Activated CD4-positive, alpha-beta T cell treated with anti-CD3 and anti-CD28 coated beads, Interleukin-2, amount 50 U/mL, for 24 hours (primary cell): ENCODE measurements around the gene STX5.
"Not testable (repeated sequence)": the region's sequence is repeated elsewhere in the genome, so short reads cannot be mapped to it uniquely, and the experiment has no call there.

Experiments
- DNase-seq, 2 donors: peaks; one replicate each; pipeline ENCODE4 v3.0.0-alpha.2; 2020; ENCODE audit warnings: low read depth in 1 of 2, low spot score in 1 of 2

The STX5 gene

DNA sequence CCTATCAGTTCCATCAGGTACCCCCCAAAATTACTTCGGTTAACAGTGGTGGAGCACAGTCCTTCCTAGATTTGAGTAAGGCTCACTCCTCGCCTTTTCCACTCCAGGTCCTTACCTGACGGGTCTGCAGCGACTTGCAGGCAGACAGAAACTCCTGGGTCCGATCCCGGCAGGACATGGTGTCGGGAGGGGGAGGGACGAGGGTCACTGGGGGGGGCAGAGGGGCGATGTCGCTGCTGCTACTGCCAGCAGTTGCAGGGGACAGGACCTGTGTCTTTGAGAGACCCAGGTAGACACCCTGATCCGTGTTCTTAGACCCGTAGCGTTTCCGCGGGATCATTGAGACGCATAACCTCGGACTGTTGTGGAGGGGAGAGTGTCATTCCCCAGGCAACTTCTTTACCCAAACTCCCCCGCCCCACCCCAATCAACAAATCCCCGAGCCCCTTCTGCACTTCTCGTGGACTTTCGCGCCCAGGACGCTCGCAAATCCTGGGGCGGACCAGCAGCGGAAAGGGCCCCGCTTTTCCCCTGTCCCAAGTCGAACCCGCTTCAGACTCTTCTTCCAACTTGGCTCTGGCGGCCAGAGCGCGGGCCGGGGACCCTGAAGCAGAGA lies 839 bp downstream of the STX5 start:
- no peak for DNase-seq

DNA sequence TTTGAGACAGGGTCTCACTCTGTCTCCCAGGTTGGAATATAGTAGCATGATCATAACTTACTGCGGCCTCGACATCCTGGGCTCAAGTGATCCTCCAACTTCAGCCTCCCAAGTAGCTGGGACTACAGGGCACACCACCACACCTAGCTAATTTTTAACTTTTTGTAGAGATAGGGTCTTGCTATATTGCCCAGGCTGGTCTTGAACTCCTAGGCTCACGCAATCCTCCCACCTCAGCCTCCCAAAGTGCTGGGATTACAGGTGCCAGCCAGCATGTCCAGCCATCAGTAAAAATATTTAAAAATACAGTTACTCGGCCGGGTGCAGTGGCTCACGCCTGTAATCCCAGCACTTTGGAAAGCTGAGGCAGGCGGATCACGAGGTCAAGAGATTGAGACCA lies 3.7 kb downstream of the STX5 start:
- DNase-seq: not testable (repeated sequence)

DNA sequence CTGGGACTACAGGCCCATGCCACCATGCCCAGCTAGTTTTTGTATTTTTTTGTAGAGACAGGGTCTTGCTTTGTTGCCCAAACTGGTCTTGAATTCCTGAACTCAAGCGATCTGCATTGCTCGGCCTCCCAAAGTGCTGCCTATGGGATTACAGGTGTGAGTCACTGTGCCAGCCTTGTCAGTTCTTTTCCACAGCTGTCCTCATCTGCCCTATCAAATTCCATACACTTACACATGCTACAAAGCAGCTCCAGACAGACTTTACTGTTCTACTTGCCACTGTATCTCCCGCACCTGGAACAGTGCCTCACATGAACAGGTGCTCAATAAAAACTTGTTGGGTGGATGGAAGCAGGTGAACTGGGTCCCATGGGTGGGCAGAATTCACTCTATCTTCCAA lies 8.2 kb downstream of the STX5 start:
- DNase-seq: no peak

DNA sequence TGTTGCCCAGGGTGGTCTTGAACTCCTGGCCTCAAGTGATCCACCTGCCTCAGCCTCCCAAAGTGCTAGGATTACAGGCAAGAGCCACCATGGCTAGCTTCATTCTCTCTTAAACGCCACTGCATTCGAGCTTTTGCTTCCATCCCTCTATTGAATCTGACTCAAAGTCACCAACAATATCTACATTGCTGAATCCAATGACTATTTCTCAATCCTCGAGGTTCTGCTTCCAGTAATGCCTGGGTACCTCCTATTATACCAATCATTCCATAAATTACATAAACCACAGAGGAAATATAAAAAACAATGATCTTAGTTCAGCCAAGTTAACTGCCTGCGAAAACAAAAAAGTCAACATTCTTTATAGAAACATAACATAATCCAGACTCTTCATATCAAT lies 14.7 kb downstream of the STX5 start:
- DNase-seq: no peak

DNA sequence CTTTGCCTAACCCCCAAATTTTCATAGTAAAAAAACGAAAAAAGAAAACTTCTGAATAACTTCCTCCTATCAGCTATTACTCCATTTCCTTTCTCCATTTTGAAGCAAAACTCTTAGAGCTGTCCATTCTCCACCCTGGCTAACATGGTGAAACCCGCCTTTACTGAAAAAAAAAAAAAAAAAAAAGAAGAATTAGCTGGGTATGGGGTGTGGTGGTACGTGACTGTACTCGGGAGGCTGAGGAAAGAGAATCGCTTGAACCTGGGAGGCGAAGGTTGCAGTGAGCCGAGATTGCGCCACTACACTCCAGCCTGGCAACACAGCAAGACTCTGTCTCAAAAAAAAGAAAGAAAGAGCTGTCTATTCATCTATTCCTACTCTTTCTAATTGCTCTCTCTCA lies 15.3 kb downstream of the STX5 start:
- no peak for DNase-seq

DNA sequence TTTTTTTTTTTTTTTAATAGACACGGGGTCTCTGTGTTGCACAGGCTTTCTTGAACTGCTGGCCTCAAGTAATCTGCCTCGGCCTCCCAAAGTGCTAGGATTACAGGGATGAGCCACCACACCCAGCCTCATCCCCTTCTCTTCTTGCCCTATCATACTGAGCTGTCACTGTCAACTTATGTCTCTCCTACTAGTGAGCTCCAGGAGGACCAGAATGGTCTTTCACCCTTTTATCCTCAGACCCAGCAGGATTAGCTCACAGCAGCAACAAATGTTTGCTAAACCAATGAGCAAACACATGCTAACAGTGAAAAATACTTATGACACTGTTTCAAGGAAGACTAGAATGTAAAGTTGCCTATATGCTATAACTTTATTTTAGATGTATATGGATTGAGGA lies 20.2 kb downstream of the STX5 start:
- no peak for DNase-seq

DNA sequence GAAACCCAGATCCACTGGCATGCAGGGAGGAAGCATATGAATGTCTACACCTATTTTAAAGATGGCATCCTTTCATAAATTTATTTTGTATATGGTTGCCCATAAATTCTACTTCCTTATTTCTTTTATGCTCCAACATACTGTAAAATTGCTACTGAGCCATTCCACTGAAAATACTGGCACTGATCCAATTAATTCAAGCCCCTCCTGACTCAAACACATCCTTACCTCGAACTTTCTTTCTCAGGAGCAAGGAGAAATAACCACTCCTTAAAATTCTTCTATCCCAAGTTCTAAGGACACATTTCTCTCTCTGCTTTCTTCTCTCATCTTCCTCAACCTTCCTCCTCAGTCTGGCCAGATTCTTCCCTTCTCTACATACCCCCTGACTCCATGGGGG lies 21.1 kb downstream of the STX5 start:
- DNase-seq: no peak

DNA sequence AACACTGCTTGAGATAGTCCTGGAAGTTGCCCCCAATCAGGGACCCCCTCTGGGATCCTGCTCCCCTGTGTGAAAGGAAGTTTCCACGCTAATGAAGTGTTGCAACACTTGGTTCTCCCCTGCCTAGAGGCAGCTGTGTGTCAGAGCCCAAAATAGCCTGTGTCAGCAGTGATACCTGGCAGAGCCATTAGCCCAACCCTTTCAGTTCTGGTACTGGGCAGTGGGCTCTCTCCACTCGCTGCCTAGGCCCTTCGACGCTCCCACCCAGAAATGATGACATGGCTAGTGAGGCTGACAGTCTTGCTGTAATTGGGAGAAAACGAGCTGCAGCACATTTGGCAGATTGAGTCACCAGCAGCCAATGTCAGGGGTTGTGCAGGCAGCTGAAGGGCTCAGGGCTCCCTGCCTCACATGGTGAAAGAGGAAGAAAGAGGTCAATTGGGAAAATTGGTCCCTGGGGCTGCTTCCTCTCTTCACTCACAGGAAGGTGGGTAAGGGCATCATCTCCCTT lies 25.2 kb downstream of the STX5 start:
- DNase-seq: no peak

DNA sequence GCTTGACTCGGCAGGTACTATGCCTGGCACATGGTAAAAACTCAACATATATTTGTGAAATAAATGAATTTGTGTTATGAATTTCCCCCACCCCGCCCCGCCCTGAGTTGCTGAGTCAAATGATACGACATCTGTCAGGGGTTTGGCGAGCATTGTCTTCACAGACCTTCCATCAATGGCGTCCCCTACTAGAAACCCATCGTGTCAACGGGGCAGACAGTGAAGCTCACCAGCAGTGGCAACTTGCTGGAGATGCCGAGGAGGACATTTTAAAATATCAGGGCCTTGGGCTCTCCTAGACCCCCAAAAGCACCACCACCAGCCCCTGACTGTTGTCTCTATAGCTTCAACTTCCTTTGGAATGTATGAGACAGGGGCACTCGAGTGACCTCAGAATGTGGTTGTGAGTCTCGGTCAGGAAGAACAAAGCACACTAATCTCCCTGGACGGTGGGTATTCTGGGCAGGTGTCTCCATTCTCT lies 25.9 kb downstream of the STX5 start:
- DNase-seq: no peak

DNA sequence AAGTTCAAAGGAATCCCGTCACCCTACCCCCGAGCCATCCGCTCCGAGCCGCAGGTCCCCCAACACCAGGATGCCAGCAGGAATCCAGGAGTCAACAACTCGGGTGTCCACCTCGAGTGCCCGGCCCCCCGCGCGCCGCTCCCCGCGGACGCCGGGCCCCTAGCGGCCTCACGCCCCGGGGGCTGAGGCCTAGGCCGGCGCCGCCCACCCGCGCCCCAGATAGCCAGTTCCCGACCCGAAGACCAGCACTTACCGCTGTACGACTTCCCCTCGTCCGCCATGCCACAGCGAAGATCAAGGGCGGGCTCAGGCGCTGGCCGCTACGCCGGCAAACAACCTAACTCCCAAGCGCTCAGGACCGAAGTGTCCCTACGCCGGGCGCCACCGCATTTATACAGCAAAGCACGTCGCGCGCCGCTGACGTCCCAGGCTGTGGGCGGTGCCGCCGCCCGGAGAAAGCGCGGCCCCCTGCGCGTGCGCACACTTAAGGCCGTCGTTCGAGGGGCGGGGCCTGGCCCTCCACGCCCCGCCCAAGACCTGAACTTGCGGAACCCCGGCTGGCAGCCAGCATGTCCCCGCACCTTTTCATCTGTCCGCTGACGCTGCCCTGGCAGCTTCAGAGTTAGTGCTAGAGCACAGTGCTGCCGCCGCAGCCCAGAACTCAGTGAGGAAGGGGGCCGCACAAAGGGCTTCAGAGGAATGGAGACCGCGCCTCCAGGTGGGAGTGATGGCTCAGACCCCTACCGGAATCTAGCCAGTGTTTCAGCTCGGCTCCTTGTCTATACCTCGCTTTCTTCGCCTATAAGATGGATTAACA lies 26.6 kb downstream of the STX5 start, which contains the start of gene NXF1:
Gene NXF1 (minus strand): TSS at position 365 of the 817 bp plus-strand sequence. CDS start 84 bp downstream, at position 281.
- DNase-seq: peak; percentile 92 to 96

DNA sequence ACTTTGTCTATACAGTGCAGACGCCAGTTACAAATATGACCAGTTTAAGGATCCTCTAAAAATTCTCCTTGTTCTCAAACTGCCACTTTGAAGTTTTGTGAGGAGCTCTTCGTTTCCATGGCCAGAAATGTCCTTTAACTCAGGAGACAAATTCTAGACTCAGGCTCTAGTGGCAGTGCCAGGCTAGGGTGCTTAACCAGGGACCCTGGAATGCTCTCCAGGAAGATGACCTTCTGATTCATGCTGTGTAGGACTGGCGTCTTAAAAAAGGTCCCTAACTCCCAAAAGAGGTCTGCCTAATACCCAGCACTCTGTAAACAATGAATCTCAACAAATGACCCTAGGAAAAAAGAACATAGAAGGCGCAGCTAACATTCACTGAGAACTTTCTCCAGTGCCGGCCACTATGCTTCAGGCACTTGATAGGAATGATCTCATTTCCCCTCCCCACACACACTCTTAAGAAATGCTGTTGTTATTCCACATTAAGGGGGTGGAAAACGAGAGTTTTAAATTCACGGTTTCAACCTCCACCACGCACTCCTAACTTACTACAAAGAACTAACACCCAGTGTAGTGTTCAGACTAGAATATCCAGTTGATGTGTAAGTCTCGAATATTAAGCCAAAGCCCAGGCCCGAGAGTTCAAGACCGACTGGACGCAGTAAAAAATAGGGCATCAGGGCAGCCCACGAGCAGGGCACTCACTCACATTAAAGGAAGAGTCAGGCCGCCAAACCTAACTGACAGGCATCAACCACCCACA lies 27.4 kb downstream of the STX5 start:
- DNase-seq: peak in 1 of 2 donors; percentile 27

DNA sequence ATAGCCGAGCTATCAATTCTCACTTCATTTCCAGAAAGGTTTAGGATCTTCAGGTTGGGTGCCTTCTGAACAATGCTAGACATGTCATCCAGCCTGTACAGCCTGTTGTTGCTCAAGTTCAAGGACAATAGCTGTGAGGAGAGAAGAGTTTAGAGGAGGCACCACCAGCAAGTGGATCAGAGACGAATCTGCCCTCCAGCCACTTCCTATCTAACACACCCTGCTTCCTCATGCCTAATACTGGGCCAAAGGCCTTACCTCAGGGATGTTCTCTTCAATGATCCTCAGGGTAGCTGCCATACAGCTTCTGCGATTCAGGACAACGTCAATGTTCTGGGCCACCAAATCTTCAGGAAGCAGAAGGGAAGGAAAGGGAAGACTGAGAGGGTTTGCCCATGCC lies 30.8 kb downstream of the STX5 start:
- no peak for DNase-seq

DNA sequence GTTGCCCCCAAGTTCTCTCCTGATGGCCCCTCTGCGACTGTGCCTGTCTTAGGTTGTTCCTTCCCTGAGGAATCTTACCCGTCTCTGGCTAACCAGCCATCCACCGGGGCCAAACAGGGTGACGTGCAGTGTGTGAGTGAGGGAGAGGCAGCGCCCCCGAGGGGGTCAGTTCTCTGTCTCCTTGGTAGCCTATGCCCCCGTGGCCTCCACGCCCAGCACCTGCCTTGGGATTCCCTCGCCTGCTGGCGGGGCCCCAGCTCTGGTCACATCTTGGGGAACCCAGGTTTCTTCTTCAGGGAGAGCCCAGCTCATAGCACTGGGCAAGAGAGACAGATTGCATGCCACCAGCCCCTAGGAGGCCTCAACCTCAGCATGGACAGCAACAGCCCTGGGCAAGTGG lies 32.4 kb downstream of the STX5 start:
- no peak for DNase-seq

DNA sequence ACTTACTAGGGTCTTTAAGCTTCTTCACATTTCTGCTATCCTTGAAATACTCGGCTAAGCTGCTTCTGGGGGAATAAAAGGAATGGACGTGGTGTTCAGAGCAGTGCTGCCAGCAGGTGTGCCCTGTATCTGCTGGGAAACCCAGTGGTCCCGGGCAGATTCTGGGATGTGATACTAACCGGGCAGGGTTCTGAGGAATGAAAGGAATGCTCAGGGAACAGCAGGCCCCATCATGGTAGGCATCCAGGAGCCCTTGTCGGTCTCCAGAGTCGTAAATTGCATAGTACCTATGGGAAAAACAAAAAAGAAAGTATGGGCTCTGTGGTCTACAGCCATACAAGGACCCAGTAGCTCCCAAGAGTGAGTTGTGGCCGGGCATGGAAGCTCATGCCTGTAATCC lies 35.6 kb downstream of the STX5 start:
- DNase-seq: no peak

DNA sequence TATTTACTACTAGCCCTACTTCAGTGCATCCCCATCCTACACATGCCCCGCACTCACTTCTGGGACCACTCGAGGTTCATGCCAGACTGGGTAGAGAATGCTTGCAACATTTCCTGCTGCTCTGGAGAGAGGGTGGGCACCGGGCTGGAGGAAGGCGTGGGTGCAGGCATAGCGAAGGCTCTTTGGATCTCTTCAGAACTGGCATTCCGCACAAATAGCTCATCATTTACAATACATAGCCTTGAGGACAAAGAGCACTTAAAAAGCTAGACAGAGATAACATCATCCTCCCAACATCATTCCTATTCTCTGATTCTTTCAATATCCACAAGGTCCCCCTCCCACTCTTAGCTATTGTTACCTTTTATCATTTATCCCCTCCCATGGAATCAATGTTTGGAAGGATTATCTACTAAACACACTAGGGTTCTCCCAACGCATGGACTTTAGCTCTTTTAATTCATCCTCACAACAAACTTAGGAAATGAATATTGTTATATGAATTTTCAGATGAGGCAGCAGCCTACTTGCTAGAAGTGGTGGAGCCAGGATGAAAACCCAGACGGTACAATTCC lies 37.6 kb downstream of the STX5 start:
- DNase-seq: no peak

DNA sequence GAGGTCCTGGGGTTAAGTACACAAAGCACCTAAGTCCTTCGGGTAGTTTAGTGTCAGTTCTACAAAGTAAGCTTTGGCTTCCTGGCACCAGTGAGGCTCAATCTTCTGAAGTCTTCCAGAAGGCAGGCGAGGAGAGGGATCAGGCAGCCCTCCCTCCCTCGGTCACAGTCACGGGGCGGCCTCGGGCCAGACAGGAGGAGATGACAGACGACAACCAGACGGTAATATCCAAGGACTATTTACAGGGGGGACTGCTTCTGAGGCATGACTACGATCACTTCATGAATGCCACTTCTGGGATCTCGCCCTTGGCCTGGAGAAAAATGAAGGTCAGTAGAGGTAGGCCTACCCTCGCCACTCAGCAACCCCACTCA lies 39.7 kb downstream of the STX5 start:
- DNase-seq: no peak

DNA sequence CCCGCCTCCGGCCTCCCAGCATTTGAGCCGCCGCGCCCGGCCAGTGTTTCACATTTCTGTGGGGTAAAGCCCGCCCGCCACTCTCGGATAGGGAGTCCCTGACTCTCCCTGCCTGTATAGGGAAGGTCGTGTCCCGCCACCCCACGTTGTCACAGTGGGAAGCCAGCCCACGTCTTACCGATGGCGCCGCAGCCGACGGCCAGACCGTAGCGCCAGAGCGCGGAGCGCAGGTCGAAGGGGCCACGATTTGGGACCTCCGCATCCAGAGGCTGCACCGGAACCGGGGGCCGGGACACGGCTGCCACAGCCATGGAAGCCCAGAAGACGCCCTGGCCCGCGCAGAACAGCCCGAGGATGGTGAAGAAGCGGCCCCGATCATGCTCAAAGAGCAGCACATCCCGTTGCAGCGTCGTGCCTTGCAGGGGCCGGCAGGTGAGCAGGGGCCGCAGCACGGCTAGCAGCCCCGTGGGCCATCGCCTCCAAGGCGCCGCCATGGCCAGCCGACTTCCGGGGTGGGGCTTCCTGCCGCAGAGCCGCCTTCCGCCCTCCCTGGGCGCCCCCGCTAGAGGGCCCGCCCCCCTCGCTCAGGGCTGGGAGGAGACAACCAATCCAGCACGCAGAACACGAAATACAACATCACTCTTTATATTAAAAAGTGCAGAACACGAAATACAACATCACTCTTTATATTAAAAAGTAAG lies 40.2 kb downstream of the STX5 start, which contains the start of gene TMEM223:
Gene TMEM223 (minus strand): TSS at position 506 of the 701 bp plus-strand sequence. CDS start 12 bp downstream, at position 494.
- peak; percentile 71 to 85 for DNase-seq

DNA sequence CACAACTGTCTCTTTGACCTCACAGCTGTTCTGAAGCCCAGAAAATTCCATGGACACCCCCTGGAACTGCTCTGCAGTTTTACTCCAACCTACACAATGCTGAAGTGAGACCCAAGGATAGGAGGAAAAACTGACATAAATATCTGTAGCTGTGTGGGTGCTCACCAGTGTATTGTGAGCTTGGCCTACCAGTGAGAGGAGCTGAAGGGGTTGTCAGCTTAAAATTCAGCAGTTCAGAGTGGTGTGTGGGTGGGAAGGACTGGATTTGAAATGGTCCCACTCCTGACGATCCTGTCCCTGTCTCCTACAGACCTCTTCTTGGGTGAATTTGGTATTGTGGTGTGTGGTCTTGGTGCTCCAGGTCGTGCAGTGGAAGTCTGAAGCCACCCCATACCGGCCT lies 42.3 kb downstream of the STX5 start:
- no peak for DNase-seq

DNA sequence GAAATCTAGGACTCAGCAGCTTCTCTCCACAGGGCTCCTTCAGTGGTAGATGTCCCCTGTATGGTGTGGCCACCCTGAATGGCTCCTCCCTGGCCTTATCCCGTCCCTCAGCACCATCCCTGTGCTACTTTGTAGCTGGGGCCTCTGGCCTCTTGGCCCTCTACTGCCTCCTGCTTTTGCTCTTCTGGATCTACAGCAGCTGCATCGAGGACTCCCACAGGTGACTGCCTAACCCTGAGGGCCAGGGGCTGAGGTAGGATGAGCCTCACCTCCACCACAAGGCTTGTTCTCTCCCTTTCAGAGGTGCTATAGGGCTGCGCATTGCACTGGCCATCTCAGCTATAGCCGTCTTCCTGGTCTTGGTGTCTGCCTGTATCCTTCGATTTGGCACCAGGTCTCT lies 42.9 kb downstream of the STX5 start:
- no peak for DNase-seq

DNA sequence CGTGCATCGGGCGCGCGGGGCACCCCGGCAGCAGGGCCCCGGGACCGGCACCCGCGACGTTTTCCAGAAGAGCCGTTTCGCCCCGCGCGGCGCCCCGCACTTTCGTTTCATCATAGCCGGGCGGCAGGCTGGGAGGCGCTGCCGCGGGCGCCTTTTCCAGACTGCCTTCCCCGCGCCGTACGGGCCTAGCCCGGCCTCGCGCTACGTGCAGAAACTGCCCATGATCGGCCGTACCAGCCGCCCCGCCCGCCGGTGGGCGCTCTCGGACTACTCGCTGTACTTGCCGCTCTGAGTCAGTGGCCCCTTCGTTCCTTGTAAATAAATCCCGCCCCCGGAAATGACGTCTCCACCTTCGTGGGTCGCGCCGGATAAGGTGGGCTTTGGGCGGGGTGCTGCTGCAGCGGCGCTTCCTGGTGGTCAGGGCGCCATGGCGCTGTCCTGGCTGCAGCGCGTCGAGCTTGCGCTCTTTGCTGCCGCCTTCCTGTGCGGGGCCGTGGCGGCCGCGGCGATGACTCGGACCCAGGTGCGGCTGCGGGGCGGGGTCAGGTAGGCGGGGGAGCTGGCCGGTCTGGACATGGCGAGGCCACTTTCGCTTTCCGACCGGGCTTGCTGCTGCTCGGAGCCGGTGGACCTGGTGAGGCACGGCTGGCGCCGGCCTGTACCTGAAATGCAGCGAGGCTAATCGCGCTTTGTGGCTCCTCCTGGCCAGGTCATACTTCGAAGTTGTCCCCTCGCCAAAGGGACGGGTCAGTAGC lies 44.7 kb downstream of the STX5 start, which contains the start of gene TMEM179B:
Gene TMEM179B (plus strand): TSS at position 398 of the 755 bp plus-strand sequence. CDS start 30 bp downstream, at position 428.
- DNase-seq: peak; percentile 95 to 99
